ENCODE data around the gene AURKB. TPM values are rescaled to one million over a fixed set of nuclear protein-coding genes. Genes with fewer than 3 reads are reported as not detected.
"Not testable (repeated sequence)": the region's sequence is repeated elsewhere in the genome, so short reads cannot be mapped to it uniquely, and the experiment has no call there.

AURKB gene
- total RNA-seq, 4 donors from 2014 or later = 2.2 to 8.6 (median 5.6) TPM

- Histone ChIP-seq H3K27me3 (no peaks in the 10 kb centered on the region), H3K36me3 (no peaks in the 10 kb centered on the region), H3K4me1 (peaks cover 8 to 36% (median 20%) of the 10 kb centered on the region in 4 donors), H3K4me3 (peak overlapping the region; percentile 46 to 82 (median 52)), H3K9me3 (no peaks in the 10 kb centered on the region), H3K27ac (peak overlapping the region; percentile 95 to 99 (median 98))
- peak in 1 of 5 experiments; percentile 1 for TF ChIP-seq CTCF (IDR thresholded peaks at IDR 0.05)
- TF ChIP-seq POLR2A (IDR thresholded peaks at IDR 0.05) = no peak
- TF ChIP-seq EP300 (IDR thresholded peaks at IDR 0.05; ENCODE audit: low read depth) = no peak
- peak in 2 of 3 donors; percentile 3 to 9 for TF ChIP-seq POLR2AphosphoS5 (IDR thresholded peaks at IDR 0.05)
- in situ Hi-C loops (cut with MboI; ENCODE audit: low pct_ligation_motif_present in 1 of 4, low pct_unique_long_range_greater_than_20kb in 1 of 4, low sequenced_read_pairs in 3 of 4) = no loop called here
- WGBS, 2 donors (ENCODE audit: low coverage in 1 of 2) = 1% methylated on average over 9 of the region's 9 CpGs; no CpG with 5 or more reads in 1 of the 2 donors
- DNase-seq = no peak
- intact Hi-C loops (cut with DNase I; ENCODE audit: low total_unique reads) = loop anchor here (2.0 kb wide), 1 partner anchor 36 kb away; no protein-coding TSS in a partner anchor
Measured at GRCh38 chr17:8222380-8222629, 11.9 kb upstream of the AURKB start.

- 0% methylated on average over 2 to 40 of the region's 40 CpGs for WGBS, 2 donors (ENCODE audit: low coverage in 1 of 2)
- Histone ChIP-seq H3K9me3 (no peaks in the 10 kb centered on the region), H3K27ac (peak overlapping the region; percentile 95 to 99 (median 98)), H3K4me3 (peak overlapping the region; percentile 46 to 82 (median 52)), H3K4me1 (peaks cover 8 to 31% (median 18%) of the 10 kb centered on the region in 4 donors), H3K27me3 (no peaks in the 10 kb centered on the region), H3K36me3 (no peaks in the 10 kb centered on the region)
- intact Hi-C loops (cut with DNase I; ENCODE audit: low total_unique reads) = loop anchor here (2.0 kb wide), 2 partner anchors 35 to 75 kb away; no protein-coding TSS in a partner anchor
- in situ Hi-C loops (cut with MboI; ENCODE audit: low pct_ligation_motif_present in 1 of 4, low pct_unique_long_range_greater_than_20kb in 1 of 4, low sequenced_read_pairs in 3 of 4) = no loop called here
- peak; percentile 90 for DNase-seq
- peak in 1 of 5 experiments; percentile 11 for TF ChIP-seq CTCF (IDR thresholded peaks at IDR 0.05)
- no peak for TF ChIP-seq EP300 (IDR thresholded peaks at IDR 0.05; ENCODE audit: low read depth)
- TF ChIP-seq POLR2AphosphoS5 (IDR thresholded peaks at IDR 0.05) = peak in 2 of 3 donors; percentile 4 to 12
- TF ChIP-seq POLR2A (IDR thresholded peaks at IDR 0.05) = no peak
Measured at GRCh38 chr17:8221663-8222379, 11.4 kb upstream of the AURKB start.

GRCh38 chr17:8220783-8221662, 10.6 kb upstream of the AURKB start:
- H3K27ac ChIP-seq = peak overlapping the region; percentile 95 to 99 (median 98)
- WGBS, 2 donors (ENCODE audit: low coverage in 1 of 2) = 0 to 1% methylated on average over 14 to 45 of the region's 45 CpGs
- peaks cover 8 to 26% (median 17%) of the 10 kb centered on the region in 4 donors for H3K4me1 ChIP-seq

GRCh38 chr17:8214000-8214399, 3.6 kb upstream of the AURKB start:
- H3K4me3 ChIP-seq; H3K27me3 ChIP-seq; intact Hi-C loops (cut with DNase I; ENCODE audit: low total_unique reads); in situ Hi-C loops (cut with MboI; ENCODE audit: low pct_ligation_motif_present in 1 of 4, low pct_unique_long_range_greater_than_20kb in 1 of 4, low sequenced_read_pairs in 3 of 4); H3K27ac ChIP-seq; H3K9me3 ChIP-seq; DNase-seq; H3K36me3 ChIP-seq: not testable (repeated sequence)
- H3K4me1 ChIP-seq = peaks cover 7 to 20% (median 14%) of the 10 kb centered on the region in 4 donors
- 80 to 86% methylated on average over 5 to 15 of the region's 15 CpGs for WGBS, 2 donors (ENCODE audit: low coverage in 1 of 2)

More at GRCh38 chr17:8220783-8221662, 10.6 kb upstream of the AURKB start:
- in situ Hi-C loops (cut with MboI; ENCODE audit: low pct_ligation_motif_present in 1 of 4, low pct_unique_long_range_greater_than_20kb in 1 of 4, low sequenced_read_pairs in 3 of 4) (no loop called here), intact Hi-C loops (cut with DNase I; ENCODE audit: low total_unique reads) (loop anchor here (2.0 kb wide), 1 partner anchor 76 kb away; no protein-coding TSS in a partner anchor)
- Histone ChIP-seq H3K4me3 (peak overlapping the region; percentile 46 to 82 (median 52)), H3K36me3 (no peaks in the 10 kb centered on the region), H3K9me3 (no peaks in the 10 kb centered on the region), H3K27me3 (no peaks in the 10 kb centered on the region)
- DNase-seq = peak; percentile 94
- TF ChIP-seq POLR2AphosphoS5 (IDR thresholded peaks at IDR 0.05) (peak in 2 of 3 donors; percentile 31 to 36), POLR2A (IDR thresholded peaks at IDR 0.05) (peak; percentile 23), EP300 (IDR thresholded peaks at IDR 0.05; ENCODE audit: low read depth) (no peak), CTCF (IDR thresholded peaks at IDR 0.05) (peak in 1 of 5 experiments; percentile 10)
